K562 (cell line): Measurements from ENCODE around the gene PLBD1. TPM values are rescaled to one million over a fixed set of nuclear protein-coding genes. Genes with fewer than 3 reads are reported as not detected.
A peak's percentile ranks its signal among the peaks of the same experiment; 100 is the strongest.

Source experiments
- ATAC-seq: fragments of 200-7000 bp; cut with Tn5 transposase; 3 replicates; pipeline ENCODE4 v1.9.1; 2020; ENCODE audit warnings: moderate library complexity
- BruUV-seq: library from RNA; stranded (reverse); fragments of 400-500 nt; replicated peaks from 2 replicates; lab custom pipeline; 2021; lab: Mats Ljungman, UMichigan
- CTCF ChIA-PET: fragments of 300-600 bp; formaldehyde crosslinking; extraction: SDS; loops from one replicate; lab custom pipeline; 2021; ENCODE audit warnings: low intra/inter-chr PET ratio; lab: Yijun Ruan, JAX
- POLR2A ChIA-PET: fragments of 300-600, 350-650 bp; sonication (Branson Sonifier 250); formaldehyde crosslinking; extraction: SDS; loops from one replicate; lab custom pipeline; 2021; ENCODE audit warnings: antibody characterized with exemption, inconsistent platforms; lab: Yijun Ruan, JAX
- DNase-seq, 4 experiments: peaks; one replicate each; pipeline versions ENCODE4 v3.0.0 to v3.0.0-alpha.2; 2011 to 2018; ENCODE audit warnings: low spot score in 3 of 4, mixed read lengths in 3 of 4; ENCODE audit errors: extremely low read depth in 1 of 4
- FAIRE-seq: peaks from 2 replicates; lab custom pipeline; 2011; peaks lifted over from hg19 to GRCh38; lab: Jason Lieb, UNC
- H2AFZ ChIP-seq: 2 replicates; pipeline ENCODE4 v1.6.0; 2011; ENCODE audit warnings: low read depth, low read length, control low read depth, inconsistent platforms
- H3K27ac ChIP-seq: fragments of 200-600 bp; 3 replicates; pipeline ENCODE4 v1.8.0; 2011; ENCODE audit warnings: low read depth, mild to moderate bottlenecking, control low read depth, inconsistent platforms, low read length, moderate library complexity, mixed read lengths; ENCODE audit errors: extremely low read depth
- H3K27me3 ChIP-seq, 2 experiments: fragments of 300-600 bp in 1 of 2; 2 replicates in 1 of 2; 3 replicates in 1 of 2; pipeline versions ENCODE4 v1.6.0 to v1.8.0; 2011; ENCODE audit warnings: inconsistent platforms in 2 of 2, low read length in 2 of 2, mild to moderate bottlenecking in 1 of 2, mixed read lengths in 1 of 2, moderate library complexity in 1 of 2; ENCODE audit not compliant: control insufficient read depth in 2 of 2, insufficient read depth in 2 of 2
- H3K36me3 ChIP-seq: fragments of 300-600 bp; 3 replicates; pipeline ENCODE4 v1.8.0; 2011; ENCODE audit warnings: mild to moderate bottlenecking, low read length, inconsistent platforms; ENCODE audit not compliant: control insufficient read depth, insufficient read depth
- H3K4me1 ChIP-seq, 2 experiments: fragments of 200-600 bp in 1 of 2; replicated peaks in 1 of 2; 2 replicates in 1 of 2; 3 replicates in 1 of 2; pipeline versions ENCODE4 v1.5.1 to v1.8.0; 2011; ENCODE audit warnings: inconsistent platforms in 2 of 2, low read length in 2 of 2, mild to moderate bottlenecking in 1 of 2, mixed read lengths in 1 of 2, moderate library complexity in 1 of 2; ENCODE audit not compliant: control insufficient read depth in 2 of 2, insufficient read depth in 2 of 2
- H3K4me2 ChIP-seq: 2 replicates; pipeline ENCODE4 v1.6.1; 2011; ENCODE audit warnings: low read length, control low read depth, inconsistent platforms, mixed read lengths; ENCODE audit not compliant: insufficient read depth
- H3K4me3 ChIP-seq: fragments of 200-600 bp; sonication (generic), shearing (Covaris generic); 2 replicates; pipeline ENCODE4 v1.5.1; 2016; ENCODE audit warnings: control low read depth, inconsistent platforms
- H3K79me2 ChIP-seq: fragments of 200-600 bp; 3 replicates; pipeline ENCODE4 v1.8.0; 2011; ENCODE audit warnings: low read length, inconsistent platforms; ENCODE audit not compliant: control insufficient read depth, insufficient read depth
- H3K9ac ChIP-seq, 2 experiments: 2 replicates each; pipeline versions ENCODE4 v1.6.0 to v1.6.1; 2011; ENCODE audit warnings: low read depth in 2 of 2, low read length in 2 of 2, control low read depth in 1 of 2, inconsistent platforms in 1 of 2, mild to moderate bottlenecking in 1 of 2, mixed read lengths in 1 of 2; ENCODE audit not compliant: insufficient read depth in 1 of 2
- H3K9me1 ChIP-seq: one replicate; pipeline ENCODE4 v1.6.0; 2011; ENCODE audit warnings: inconsistent platforms, mild to moderate bottlenecking, low read length, moderate library complexity; ENCODE audit not compliant: control insufficient read depth, insufficient read depth
- H3K9me3 ChIP-seq: replicated peaks from 2 replicates; pipeline ENCODE4 v1.5.1; 2011; ENCODE audit warnings: low read depth, low read length, inconsistent platforms; ENCODE audit not compliant: control insufficient read depth, insufficient read depth
- H4K20me1 ChIP-seq: replicated peaks from 2 replicates; pipeline ENCODE4 v1.6.1; 2011; ENCODE audit warnings: low read length, inconsistent platforms, mixed read lengths; ENCODE audit not compliant: control insufficient read depth, insufficient read depth
- BCL6 ChIP-seq: fragments of 250-450 bp; sonication (Bioruptor Pico); IDR thresholded peaks from 2 replicates; pipeline ENCODE4 v1.4.0; 2020
- KDM4B ChIP-seq, 2 experiments: fragments of 450-650 bp in 1 of 2; sonication (generic) in 1 of 2; IDR thresholded peaks; 2 replicates each; pipeline ENCODE4 v1.6.1; 2016 to 2017; ENCODE audit warnings: borderline replicate concordance in 2 of 2, antibody characterized with exemption in 1 of 2, low read depth in 1 of 2, mild to moderate bottlenecking in 1 of 2
- MTA3 ChIP-seq: fragments of 450-650 bp; formaldehyde crosslinking; IDR thresholded peaks from 2 replicates; pipeline ENCODE4 v1.6.1; 2017; ENCODE audit warnings: mild to moderate bottlenecking, borderline replicate concordance
- POLR3G ChIP-seq: IDR thresholded peaks from 2 replicates; pipeline ENCODE4 v1.6.1; 2011; ENCODE audit not compliant: insufficient read length, insufficient replicate concordance; ENCODE audit errors: extremely low read depth
- RBFOX2 ChIP-seq: fragments of 200-400 bp; formaldehyde crosslinking; IDR thresholded peaks from 2 replicates; pipeline ENCODE4 v1.6.1; 2017; ENCODE audit warnings: low read depth, mild to moderate bottlenecking, low read length, moderate library complexity
- SPI1 ChIP-seq: IDR thresholded peaks from 2 replicates; pipeline ENCODE4 v1.6.1; 2011; ENCODE audit warnings: low read depth, low read length, control low read depth, borderline replicate concordance
- ZNF24 ChIP-seq: fragments of 450-650 bp; IDR thresholded peaks from 2 replicates; pipeline ENCODE4 v1.6.1; 2016
- ZNF311 ChIP-seq: fragments of 250-450 bp; sonication (Bioruptor Pico); IDR thresholded peaks from 2 replicates; pipeline ENCODE4 v1.4.0; 2020; ENCODE audit warnings: mild to moderate bottlenecking, moderate library complexity
- ZNF436 ChIP-seq: fragments of 250-450, 450-650 bp; sonication (Bioruptor Pico); formaldehyde crosslinking; IDR thresholded peaks from 2 replicates; pipeline ENCODE4 v1.7.0; 2020; ENCODE audit warnings: mild to moderate bottlenecking
- ZNF778 ChIP-seq: fragments of 450-650 bp; formaldehyde crosslinking; IDR thresholded peaks from 2 replicates; pipeline ENCODE4 v1.4.0; 2020; ENCODE audit warnings: mild to moderate bottlenecking, moderate library complexity
- WGBS: fragments of 100-300 bp; shearing (Covaris generic); methylation state at CpG from one replicate; pipeline ENCODE4 v1.1.6; 2016; ENCODE audit warnings: low coverage, mixed read lengths; ENCODE audit not compliant: insufficient coverage; ENCODE audit errors: missing lambda C conversion rate; 5-methylcytosine and 5-hydroxymethylcytosine counted together
- in situ Hi-C: fragments of 300-500 bp; cut with MboI; formaldehyde crosslinking; loops from 4 replicates; pipeline ENCODE4 v1.15.0; 2018; ENCODE audit warnings: inconsistent platforms, mixed read lengths
- intact Hi-C: fragments of 100-400 bp; cut with micrococcal nuclease; formaldehyde crosslinking; loops from 2 replicates; pipeline ENCODE4 v1.14.2; 2022
- polyA plus RNA-seq, 8 experiments: library from polyadenylated mRNA; depleted of rRNA in 4 of 8; stranded (reverse) in 5 of 8; unstranded in 3 of 8; fragments of >200 nt; fragmentation: Nextera tagmentation in 2 of 8; fragmentation: Illumina TruSeq in 1 of 8; extraction: Ambion mirVana in 2 of 8; extraction: Trizol in 1 of 8; gene quantifications; 2 replicates each; pipeline versions ENCODE4 v1.2.1 to v1.2.3, GENCODE V29; 2011 to 2014; ENCODE audit warnings: inconsistent platforms in 1 of 8, missing spikeins in 1 of 8
- total RNA-seq, 7 experiments: library from RNA; depleted of rRNA in 6 of 7; stranded (reverse); fragments of >200 nt in 6 of 7; fragmentation: Illumina TruSeq in 2 of 7; extraction: Trizol in 2 of 7; gene quantifications; 2 replicates each; pipeline versions ENCODE4 v1.2.1 to v1.2.3, GENCODE V29; 2011 to 2021; ENCODE audit warnings: low replicate concordance in 1 of 7

PLBD1 gene
- total and polyA plus RNA-seq, 9 of the 15 experiments (the other 6 are each of a cell fraction or from before 2014, with no cell fraction given): 7.1 to 37.0 (median 20.6) TPM

- Histone ChIP-seq H3K9me1 (no peaks in the 10 kb centered on the region), H3K9ac (no peak overlapping the region), H3K9me3 (no peaks in the 10 kb centered on the region), H3K4me2 (no peak overlapping the region), H2AFZ (no peak overlapping the region), H4K20me1 (no peaks in the 10 kb centered on the region), H3K27ac (no peak overlapping the region), H3K4me3 (no peak overlapping the region), H3K4me1 (no peaks in the 10 kb centered on the region; a peak in 1 of 5 replicates), H3K79me2 (no peaks in the 10 kb centered on the region; the same call in 2 of the 3 replicates), H3K27me3 (no peaks in the 10 kb centered on the region), H3K36me3 (no peaks in the 10 kb centered on the region)
- ChIA-PET CTCF (interaction anchor here (0.6 kb wide), 1 partner anchor 254 kb away, joined by 7 read pairs; no protein-coding TSS in a partner anchor), POLR2A (interaction anchor here (0.8 kb wide), 1 partner anchor 10 kb away, joined by 3 read pairs; no protein-coding TSS in a partner anchor)
- ATAC-seq: no peak
- FAIRE-seq: no peak
- in situ Hi-C loops: no loop called here
- WGBS: 13% methylated on average over 3 of the region's 4 CpGs
- intact Hi-C loops: no loop called here
- no TSS peak for BruUV-seq
- no peak for DNase-seq
- no peak for TF ChIP-seq KDM4B (IDR thresholded peaks at IDR 0.05; ENCODE audit: borderline replicate concordance in 2 of 2, low read depth in 1 of 2)
- peak; percentile 94 for TF ChIP-seq SPI1
Observed at GRCh38 chr12:14558473-14558959, 9.2 kb downstream of the PLBD1 start.

- CTCF ChIA-PET: no interaction called here
- Histone ChIP-seq H3K27me3 (no peaks in the 10 kb centered on the region), H3K4me3 (no peak overlapping the region), H3K27ac (no peak overlapping the region), H3K4me1 (no peaks in the 10 kb centered on the region; a peak in 1 of 5 replicates)
- FAIRE-seq: no peak
- POLR2A ChIA-PET: interaction anchor here (0.9 kb wide), 1 partner anchor 10 kb away, joined by 3 read pairs; the partner anchor contains the start of gene PLBD1
- in situ Hi-C loops: no loop called here
- no peak for TF ChIP-seq ZNF24
- TF ChIP-seq BCL6 (CRISPR knock-in tag): no peak
- TF ChIP-seq MTA3: no peak
- no peak for TF ChIP-seq RBFOX2
- TF ChIP-seq ZNF436 (CRISPR knock-in tag): no peak
- no peak for TF ChIP-seq POLR3G
- TF ChIP-seq ZNF778 (CRISPR knock-in tag): no peak
- TF ChIP-seq ZNF311: no peak
- TF ChIP-seq, all 486 proteins: peak for 0
- H4K20me1 ChIP-seq: no peaks in the 10 kb centered on the region
- H2AFZ ChIP-seq: no peak overlapping the region
- no peak for DNase-seq
- no peaks in the 10 kb centered on the region; the same call in 2 of the 3 replicates for H3K79me2 ChIP-seq
- H3K4me2 ChIP-seq: no peak overlapping the region
- no peak for ATAC-seq
- H3K9ac ChIP-seq: no peak overlapping the region
- no peaks in the 10 kb centered on the region for H3K36me3 ChIP-seq
- 58% methylated on average over 6 of the region's 8 CpGs for WGBS
- H3K9me1 ChIP-seq: no peaks in the 10 kb centered on the region
- no peaks in the 10 kb centered on the region for H3K9me3 ChIP-seq
- intact Hi-C loops: no loop called here
- BruUV-seq: no TSS peak
Observed at GRCh38 chr12:14557966-14558365, 9.7 kb downstream of the PLBD1 start.
